NCI-H524 treated with DMSO at 0.1 percent for 48 hours (cell line): ENCODE measurements around the gene CIRBP.

Experiments
- DNase-seq: peaks from one replicate; lab custom pipeline; 2025; lab: John Stamatoyannopoulos, UW

Gene CIRBP

GRCh38 chr19:1268226-1269064, 687 bp upstream of the CIRBP start:
- DNase-seq: no peak

- DNase-seq: peak; percentile 29
Observed at GRCh38 chr19:1269478-1270212, 513 bp downstream of the CIRBP start.

- no peak for DNase-seq
Observed at GRCh38 chr19:1270213-1270853, 1.2 kb downstream of the CIRBP start.

GRCh38 chr19:1270854-1271527, 1.9 kb downstream of the CIRBP start:
- DNase-seq: no peak

GRCh38 chr19:1271528-1272422, 2.6 kb downstream of the CIRBP start:
- DNase-seq: no peak

GRCh38 chr19:1272423-1273262, 3.5 kb downstream of the CIRBP start:
- no peak for DNase-seq

- DNase-seq: no peak
Observed at GRCh38 chr19:1273263-1274041, 4.3 kb downstream of the CIRBP start.

GRCh38 chr19:1274081-1274851, 5.1 kb downstream of the CIRBP start:
- no peak for DNase-seq

GRCh38 chr19:1274852-1275259, 5.7 kb downstream of the CIRBP start:
- DNase-seq: no peak

- peak; percentile 83 for DNase-seq
Observed at GRCh38 chr19:1275260-1275975, 6.3 kb downstream of the CIRBP start, which contains the start of gene FAM174C. Gene FAM174C, plus strand, starts transcription at chr19:1275530. Its CDS starts 20 bp downstream, at chr19:1275550.

GRCh38 chr19:1275976-1276627, 7.0 kb downstream of the CIRBP start:
- no peak for DNase-seq

- DNase-seq: no peak
Observed at GRCh38 chr19:1276628-1277022, 7.5 kb downstream of the CIRBP start.

- DNase-seq: no peak
Observed at GRCh38 chr19:1277061-1277460, 7.9 kb downstream of the CIRBP start.

GRCh38 chr19:1278074-1278473, 8.9 kb downstream of the CIRBP start:
- DNase-seq: no peak

GRCh38 chr19:1278713-1279660, 9.9 kb downstream of the CIRBP start:
- no peak for DNase-seq

- DNase-seq: no peak
Observed at GRCh38 chr19:1279782-1280341, 10.7 kb downstream of the CIRBP start.
